Esophagus (tissue), 2 donors: ENCODE results near the gene EEFSEC. TPM values are rescaled to one million over a fixed set of nuclear protein-coding genes. Genes with fewer than 3 reads are reported as not detected.

ENCODE experiments used
- H3K27ac ChIP-seq, 2 donors: one replicate each; pipeline ENCODE4 v1.5.1; 2013; ENCODE audit warnings: low read depth in 2 of 2, mild to moderate bottlenecking in 2 of 2, inconsistent platforms in 1 of 2, low read length in 1 of 2, moderate library complexity in 1 of 2
- H3K27me3 ChIP-seq, 2 donors: one replicate each; pipeline ENCODE4 v1.6.1; 2013; ENCODE audit warnings: low read length in 2 of 2, control low read depth in 1 of 2, mild to moderate bottlenecking in 1 of 2; ENCODE audit not compliant: insufficient read depth in 2 of 2, control insufficient read depth in 1 of 2
- H3K36me3 ChIP-seq, 2 donors: one replicate each; pipeline ENCODE4 v1.6.1; 2013; ENCODE audit warnings: low read length in 1 of 2; ENCODE audit not compliant: control insufficient read depth in 2 of 2, insufficient read depth in 2 of 2
- H3K4me1 ChIP-seq, 2 donors: one replicate each; pipeline ENCODE4 v1.6.1; 2013; ENCODE audit warnings: low read length in 1 of 2; ENCODE audit not compliant: control insufficient read depth in 2 of 2, insufficient read depth in 2 of 2
- H3K4me3 ChIP-seq, 2 donors: one replicate each; pipeline ENCODE4 v1.5.1; 2013; ENCODE audit warnings: low read length in 2 of 2, mild to moderate bottlenecking in 2 of 2, low read depth in 1 of 2, moderate library complexity in 1 of 2
- H3K9me3 ChIP-seq, 2 donors: one replicate each; pipeline ENCODE4 v1.6.1; 2013; ENCODE audit warnings: mild to moderate bottlenecking in 2 of 2, low read depth in 1 of 2, low read length in 1 of 2, moderate library complexity in 1 of 2; ENCODE audit not compliant: control insufficient read depth in 2 of 2, insufficient read depth in 1 of 2
- WGBS, 2 donors: extraction: QIAGEN DNeasy Blood & Tissue Kit; methylation state at CpG; one replicate each; pipeline ENCODE4 v1.1.7; 2013; 5-methylcytosine and 5-hydroxymethylcytosine counted together
- polyA plus RNA-seq, 2 donors: library from polyadenylated mRNA; stranded (reverse); fragments of 200-250 nt; gene quantifications; one replicate each; pipeline ENCODE4 v1.2.3, GENCODE V29; 2013
- donor health status: healthy with polysubstance abuse.
- donor health status: Bipolar disorder and iron deficiency.

EEFSEC gene
- polyA plus RNA-seq, 2 donors: 6.1 to 10.0 TPM

DNA sequence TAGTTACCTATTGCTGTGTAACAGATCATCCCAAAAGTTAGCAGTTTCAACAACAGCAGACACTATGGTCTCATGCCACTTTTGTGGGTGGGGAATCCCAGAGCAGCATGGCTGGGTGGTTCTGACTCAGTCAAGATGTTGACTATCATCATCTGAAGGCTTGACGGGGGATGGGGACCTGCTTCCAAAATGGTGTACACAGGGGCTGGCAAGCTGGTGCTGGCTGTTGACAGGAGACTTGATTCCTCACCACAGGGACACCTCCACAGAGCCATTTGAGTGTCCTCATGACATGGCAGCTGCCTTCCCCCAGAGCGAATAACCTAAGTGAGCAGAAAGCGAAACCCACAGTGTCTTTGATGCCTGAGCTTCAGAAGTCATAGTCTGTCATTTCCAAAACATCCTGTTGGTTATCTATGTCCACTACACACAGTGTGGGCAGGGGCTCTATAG, 294.3 kb downstream of the EEFSEC start:
- Histone ChIP-seq H3K27ac (no peak overlapping the region), H3K27me3 (no peaks in the 10 kb centered on the region), H3K4me3 (no peak overlapping the region), H3K4me1 (no peaks in the 10 kb centered on the region), H3K36me3 (no peaks in the 10 kb centered on the region), H3K9me3 (peaks cover 0 to 2% of the 10 kb centered on the region in 2 donors)
- WGBS, 2 donors: 90 to 93% methylated on average over 3 of the region's 3 CpGs

DNA sequence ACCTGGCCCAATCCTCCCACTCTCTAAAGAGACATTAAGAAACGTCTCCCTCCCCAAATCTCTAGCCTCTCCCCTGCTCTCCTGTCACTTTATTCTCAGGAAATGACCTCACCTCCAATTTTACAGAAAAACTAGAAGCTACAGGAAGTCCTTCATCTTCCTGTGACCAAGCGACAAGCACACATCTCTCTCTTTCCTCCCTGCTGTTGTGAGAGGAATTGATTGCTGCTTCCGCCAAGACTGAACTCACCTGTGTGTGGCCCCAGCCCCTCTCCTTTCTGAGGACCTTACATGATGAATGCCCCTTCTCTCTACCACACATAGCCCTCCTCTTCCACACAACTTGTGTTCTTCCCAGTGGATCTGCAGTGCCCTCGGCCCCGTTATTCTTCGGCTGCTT, 295.2 kb downstream of the EEFSEC start:
- peaks cover 0 to 2% of the 10 kb centered on the region in 2 donors for H3K9me3 ChIP-seq
- no peaks in the 10 kb centered on the region for H3K4me1 ChIP-seq
- H3K4me3 ChIP-seq: no peak overlapping the region
- no peaks in the 10 kb centered on the region for H3K36me3 ChIP-seq
- H3K27me3 ChIP-seq: no peaks in the 10 kb centered on the region
- 59 to 68% methylated on average over 6 of the region's 6 CpGs for WGBS, 2 donors
- H3K27ac ChIP-seq: no peak overlapping the region

DNA sequence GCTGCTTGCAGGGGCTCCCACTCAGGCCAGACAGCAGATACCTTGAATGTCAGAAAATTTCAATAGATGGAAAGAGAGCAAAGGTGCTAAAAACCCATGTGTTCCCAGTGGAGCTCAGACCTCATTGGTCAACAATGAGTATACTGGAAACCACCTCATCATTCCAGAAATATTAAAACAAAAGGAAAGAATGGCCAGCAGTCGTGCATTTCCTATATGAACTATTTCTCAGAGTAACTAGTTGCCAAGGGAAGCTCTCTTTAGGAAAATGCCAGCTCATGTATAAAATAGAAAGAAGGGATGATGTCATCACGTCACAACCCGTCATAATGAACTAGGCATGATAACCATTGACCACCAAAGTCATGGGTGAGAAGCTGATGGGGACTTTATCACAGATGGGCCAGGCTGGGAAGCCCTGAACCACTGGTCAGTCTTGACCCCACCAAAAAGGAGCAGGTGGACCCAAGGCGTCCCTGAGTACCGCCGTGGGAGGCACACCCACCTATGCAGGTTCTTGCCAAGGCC, 295.9 kb downstream of the EEFSEC start:
- Histone ChIP-seq H3K27ac (no peak overlapping the region), H3K4me1 (no peaks in the 10 kb centered on the region), H3K4me3 (no peak overlapping the region), H3K27me3 (no peaks in the 10 kb centered on the region), H3K36me3 (no peaks in the 10 kb centered on the region), H3K9me3 (peaks cover 0 to 2% of the 10 kb centered on the region in 2 donors)
- WGBS, 2 donors: 76 to 81% methylated on average over 6 of the region's 6 CpGs

DNA sequence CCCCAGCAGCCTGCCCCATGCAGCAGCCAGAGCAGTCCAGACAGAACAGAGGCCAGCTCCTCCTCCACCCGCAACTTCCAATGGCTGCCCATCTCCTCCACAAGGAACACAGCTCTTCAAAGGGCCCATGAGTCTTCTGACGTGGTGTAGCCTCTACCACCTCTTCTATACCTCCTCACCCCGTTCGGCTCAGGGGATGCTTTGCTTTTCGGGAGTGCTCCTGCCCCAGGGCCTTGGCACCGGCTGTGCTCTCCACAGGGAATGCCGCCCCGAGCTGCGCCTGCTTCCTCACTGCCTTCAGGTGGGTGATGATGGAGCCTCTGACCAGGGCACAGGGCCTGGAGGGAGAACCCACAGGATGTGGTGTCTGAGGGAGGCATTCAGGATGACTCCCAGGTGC, 298.8 kb downstream of the EEFSEC start:
- WGBS, 2 donors: 80 to 93% methylated on average over 9 of the region's 9 CpGs
- Histone ChIP-seq H3K27me3 (no peaks in the 10 kb centered on the region), H3K4me3 (no peak overlapping the region), H3K9me3 (peaks cover 0 to 2% of the 10 kb centered on the region in 2 donors), H3K36me3 (no peaks in the 10 kb centered on the region), H3K4me1 (no peaks in the 10 kb centered on the region), H3K27ac (no peak overlapping the region)

DNA sequence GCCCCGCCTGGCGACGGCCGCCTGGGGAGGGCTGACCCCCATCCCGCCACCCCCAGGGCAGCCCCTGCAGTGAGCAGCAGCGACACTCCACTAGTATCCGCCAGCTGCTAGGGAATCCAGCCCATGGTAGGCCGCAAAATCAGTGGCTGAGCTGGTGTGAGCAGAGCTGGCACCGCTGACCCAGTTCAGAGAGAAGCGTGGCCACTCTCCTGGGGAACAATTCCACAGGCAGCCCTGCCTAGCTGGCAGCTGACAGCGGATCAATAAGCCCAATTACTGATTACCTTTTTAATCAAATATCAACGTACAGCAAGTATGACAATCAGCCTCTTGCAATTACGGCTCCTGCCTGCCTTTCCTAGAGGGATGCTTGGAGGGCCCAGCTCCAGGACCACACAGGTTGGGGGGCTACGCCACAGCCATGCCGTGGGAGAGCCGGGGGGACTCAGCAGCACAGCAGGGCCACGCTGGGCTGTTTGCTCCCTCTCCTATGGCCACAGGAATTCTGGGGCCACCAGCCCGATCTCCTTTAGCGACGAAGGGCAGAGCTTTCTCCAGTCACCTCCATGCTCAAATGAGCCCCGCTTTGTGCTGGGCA, 299.5 kb downstream of the EEFSEC start:
- 80 to 89% methylated on average over 21 of the region's 21 CpGs for WGBS, 2 donors
- no peak overlapping the region for H3K4me3 ChIP-seq

DNA sequence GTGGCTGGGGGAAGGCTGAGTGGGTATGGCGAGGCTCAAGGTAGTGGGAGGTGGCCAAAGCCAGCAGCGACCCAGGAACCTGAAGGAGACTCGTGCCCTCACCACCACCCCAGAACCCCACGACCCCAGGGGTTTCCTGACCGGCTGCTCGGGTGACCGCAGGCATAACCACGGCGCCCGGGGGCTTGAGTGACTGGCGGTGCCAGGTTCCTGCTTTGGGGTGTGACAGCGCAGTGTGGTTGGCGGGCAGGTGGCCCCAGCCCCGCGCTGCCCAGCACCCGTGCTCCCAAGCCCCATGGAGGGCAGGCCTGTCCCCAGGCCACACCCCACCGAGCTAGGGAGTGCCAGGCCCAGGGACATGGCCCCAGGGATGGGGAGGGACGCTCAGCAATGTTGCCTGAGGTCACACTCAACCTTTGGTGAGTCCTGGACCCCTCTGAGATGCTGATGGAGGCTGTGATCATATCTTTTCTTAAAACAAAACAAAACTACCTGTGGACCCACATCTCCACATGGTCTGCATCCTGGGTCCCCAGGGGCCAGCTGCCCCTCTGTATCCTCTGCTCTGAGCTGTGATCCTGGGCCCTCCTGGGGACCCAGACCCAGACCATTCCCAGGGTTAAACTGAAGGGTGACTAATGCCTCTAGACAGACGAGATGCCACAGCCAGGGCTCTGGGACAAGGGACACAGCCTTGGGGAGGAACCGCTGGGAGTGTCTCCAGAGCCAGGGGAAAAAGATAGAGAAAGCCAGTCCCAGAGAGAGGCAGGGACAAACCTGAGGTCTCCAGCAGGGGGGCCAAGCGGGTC, 300.4 kb downstream of the EEFSEC start:
- Histone ChIP-seq H3K9me3 (peaks cover 0 to 6% of the 10 kb centered on the region in 2 donors), H3K27me3 (no peaks in the 10 kb centered on the region), H3K4me1 (no peaks in the 10 kb centered on the region), H3K27ac (no peak overlapping the region), H3K36me3 (no peaks in the 10 kb centered on the region), H3K4me3 (no peak overlapping the region)
- 72% methylated on average over 21 of the region's 21 CpGs for WGBS, 2 donors

More for the DNA sequence above, 299.5 kb downstream of the EEFSEC start:
- H3K36me3 ChIP-seq: no peaks in the 10 kb centered on the region
- H3K4me1 ChIP-seq: no peaks in the 10 kb centered on the region
- H3K9me3 ChIP-seq: peaks cover 0 to 2% of the 10 kb centered on the region in 2 donors
- H3K27me3 ChIP-seq: no peaks in the 10 kb centered on the region
- no peak overlapping the region for H3K27ac ChIP-seq

DNA sequence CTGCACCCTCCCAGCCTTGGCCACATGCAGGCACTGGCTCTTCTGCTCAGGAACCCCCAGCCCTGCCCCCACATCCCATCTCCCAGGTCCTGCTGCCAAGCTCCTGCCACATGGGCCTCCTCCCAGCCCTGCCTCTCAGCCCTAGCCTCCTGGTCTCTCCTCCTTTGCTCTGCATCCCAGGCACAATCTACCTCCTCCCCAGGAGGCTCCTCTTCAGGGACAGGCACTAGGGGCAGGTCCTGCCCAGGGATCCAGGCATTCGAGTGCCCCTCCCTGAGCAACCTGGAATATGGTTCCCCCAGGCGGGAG, 301.0 kb downstream of the EEFSEC start:
- 77 to 89% methylated on average over 2 of the region's 2 CpGs for WGBS, 2 donors
- no peak overlapping the region for H3K27ac ChIP-seq
- peaks cover 0 to 6% of the 10 kb centered on the region in 2 donors for H3K9me3 ChIP-seq
- H3K4me1 ChIP-seq: no peaks in the 10 kb centered on the region
- H3K36me3 ChIP-seq: no peaks in the 10 kb centered on the region
- no peaks in the 10 kb centered on the region for H3K27me3 ChIP-seq
- no peak overlapping the region for H3K4me3 ChIP-seq

DNA sequence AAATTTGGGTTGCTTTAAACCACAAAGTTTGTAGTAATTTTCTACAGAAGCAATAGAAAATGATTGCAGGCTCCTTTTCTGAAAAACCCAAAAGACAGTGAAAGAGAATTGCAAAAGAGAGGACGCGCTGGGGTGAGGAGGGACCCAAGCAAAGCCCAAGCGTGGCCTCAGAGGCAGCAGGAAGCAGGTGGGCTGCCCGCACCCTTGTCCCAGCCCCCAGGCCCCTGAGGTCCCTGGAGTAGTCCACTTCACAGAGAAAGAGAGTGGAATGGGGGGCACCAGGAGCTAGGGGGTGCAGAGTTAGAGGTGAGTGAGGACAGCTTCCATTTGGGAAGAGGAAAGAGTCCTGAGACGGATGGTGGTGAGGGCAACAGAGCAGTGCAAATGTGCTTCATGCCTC, 301.8 kb downstream of the EEFSEC start:
- no peaks in the 10 kb centered on the region for H3K36me3 ChIP-seq
- no peaks in the 10 kb centered on the region for H3K4me1 ChIP-seq
- no peak overlapping the region for H3K27ac ChIP-seq
- H3K4me3 ChIP-seq: no peak overlapping the region
- H3K27me3 ChIP-seq: no peaks in the 10 kb centered on the region
- WGBS, 2 donors: 78 to 80% methylated on average over 5 of the region's 5 CpGs
- peaks cover 0 to 6% of the 10 kb centered on the region in 2 donors for H3K9me3 ChIP-seq

DNA sequence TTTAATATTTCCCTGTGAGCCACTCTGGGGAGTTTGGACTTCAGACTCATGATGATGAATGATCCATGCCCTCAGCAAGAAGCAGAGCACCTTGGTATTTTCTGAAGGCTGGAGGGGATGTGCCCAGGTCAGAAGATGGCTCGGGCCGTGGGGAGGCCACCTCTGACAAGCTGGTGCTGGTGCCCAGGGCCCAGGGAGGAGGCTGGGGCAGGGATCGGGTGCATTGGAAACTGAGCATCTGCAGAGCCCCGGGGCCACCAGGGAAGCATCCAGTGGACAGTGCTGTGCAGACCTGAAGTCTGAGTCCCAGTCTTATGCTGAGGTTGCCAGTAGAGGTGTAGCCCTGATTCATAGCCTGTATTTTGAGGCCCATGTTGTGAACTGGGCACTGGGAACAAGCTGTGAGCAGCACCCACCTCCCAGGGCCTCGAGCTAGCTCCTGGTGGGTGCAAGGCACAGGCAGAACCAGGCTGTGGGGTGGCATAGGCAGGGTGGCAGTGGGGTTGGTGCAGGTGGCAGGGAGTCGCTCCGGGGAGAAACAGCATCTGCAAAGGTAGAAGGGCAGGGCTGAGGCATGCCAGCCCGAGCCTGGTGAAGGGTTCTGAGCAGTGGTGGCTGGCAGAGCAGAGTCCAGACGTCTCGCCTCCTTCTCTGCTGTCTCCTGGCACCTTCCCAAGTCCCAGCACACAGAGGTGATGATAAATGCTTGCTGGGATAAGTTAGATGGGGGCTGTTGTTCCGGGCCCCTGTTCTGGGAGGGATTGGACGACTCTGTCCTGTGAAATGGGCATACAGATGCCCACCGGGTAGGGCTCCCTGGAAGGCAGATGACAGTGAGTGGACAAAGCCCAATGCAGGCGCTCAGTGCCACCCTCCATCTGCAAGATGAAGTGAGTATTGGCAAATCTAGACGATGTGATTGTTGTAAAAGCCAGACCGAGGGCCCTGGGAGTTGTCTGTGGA, 302.8 kb downstream of the EEFSEC start:
- 65 to 70% methylated on average over 16 of the region's 16 CpGs for WGBS, 2 donors
- Histone ChIP-seq H3K4me3 (no peak overlapping the region), H3K27me3 (no peaks in the 10 kb centered on the region), H3K4me1 (no peaks in the 10 kb centered on the region), H3K36me3 (no peaks in the 10 kb centered on the region), H3K27ac (no peak overlapping the region), H3K9me3 (peaks cover 0 to 4% of the 10 kb centered on the region in 2 donors)
